LNCAP (cell line): Measurements from ENCODE around the gene NOL12.

Experiments
- TF ChIP-seq, protein P1 (sequence below): fragments of 450-650 bp; IDR thresholded peaks from 2 replicates; pipeline ENCODE4 v1.5.1; 2017; ENCODE audit warnings: mild to moderate bottlenecking

The NOL12 gene, protein sequence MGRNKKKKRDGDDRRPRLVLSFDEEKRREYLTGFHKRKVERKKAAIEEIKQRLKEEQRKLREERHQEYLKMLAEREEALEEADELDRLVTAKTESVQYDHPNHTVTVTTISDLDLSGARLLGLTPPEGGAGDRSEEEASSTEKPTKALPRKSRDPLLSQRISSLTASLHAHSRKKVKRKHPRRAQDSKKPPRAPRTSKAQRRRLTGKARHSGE

DNA sequence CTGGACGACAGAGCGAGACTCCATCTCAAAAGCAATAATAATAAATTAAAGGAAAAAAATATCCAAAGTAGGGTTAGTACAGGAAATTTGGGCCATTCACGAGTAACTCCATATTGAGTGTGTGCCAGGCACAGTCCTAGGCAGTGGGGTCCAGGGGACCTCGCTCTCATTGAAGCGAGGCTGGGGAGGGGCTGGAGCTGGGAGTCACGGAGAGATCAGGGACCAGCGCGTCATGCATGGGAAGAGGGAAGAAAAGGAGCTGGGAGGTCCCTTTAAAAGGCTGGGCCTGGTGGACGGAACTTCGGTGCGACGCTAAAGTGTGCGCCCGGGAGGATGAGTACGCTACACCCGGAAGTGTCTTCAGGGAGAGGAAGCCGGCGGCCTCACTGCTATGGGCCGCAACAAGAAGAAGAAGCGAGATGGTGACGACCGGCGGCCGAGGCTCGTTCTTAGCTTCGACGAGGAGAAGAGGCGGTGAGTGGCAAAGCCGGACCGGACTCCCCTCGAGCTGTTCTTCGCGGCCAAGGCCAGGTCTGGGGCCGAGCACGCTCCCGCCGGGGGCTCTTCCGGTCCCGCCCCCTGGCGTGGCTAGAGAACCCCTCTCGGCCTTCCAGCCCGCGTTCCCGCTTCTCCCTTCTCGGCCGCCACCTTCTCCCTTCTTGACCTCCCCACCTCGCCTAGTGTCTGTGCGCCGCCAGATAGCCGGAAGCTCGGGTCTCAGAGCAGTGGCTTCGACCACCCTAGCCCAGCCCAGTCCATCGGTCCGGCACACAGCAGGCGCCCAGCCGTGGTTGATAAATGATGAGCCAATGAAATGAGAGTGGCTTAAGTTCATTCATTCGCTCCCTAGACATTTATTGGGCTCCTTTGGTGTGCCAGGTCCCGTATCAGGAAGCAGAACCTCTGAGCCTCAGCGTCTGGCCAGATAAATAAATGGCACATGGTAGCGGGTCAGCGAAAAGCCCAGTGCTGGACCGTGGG, at the start of gene NOL12:
Gene NOL12 (plus strand): TSS at position 342 of the 981 bp plus-strand sequence. CDS start 50 bp downstream, at position 392.
- TF ChIP-seq, protein P1, sequence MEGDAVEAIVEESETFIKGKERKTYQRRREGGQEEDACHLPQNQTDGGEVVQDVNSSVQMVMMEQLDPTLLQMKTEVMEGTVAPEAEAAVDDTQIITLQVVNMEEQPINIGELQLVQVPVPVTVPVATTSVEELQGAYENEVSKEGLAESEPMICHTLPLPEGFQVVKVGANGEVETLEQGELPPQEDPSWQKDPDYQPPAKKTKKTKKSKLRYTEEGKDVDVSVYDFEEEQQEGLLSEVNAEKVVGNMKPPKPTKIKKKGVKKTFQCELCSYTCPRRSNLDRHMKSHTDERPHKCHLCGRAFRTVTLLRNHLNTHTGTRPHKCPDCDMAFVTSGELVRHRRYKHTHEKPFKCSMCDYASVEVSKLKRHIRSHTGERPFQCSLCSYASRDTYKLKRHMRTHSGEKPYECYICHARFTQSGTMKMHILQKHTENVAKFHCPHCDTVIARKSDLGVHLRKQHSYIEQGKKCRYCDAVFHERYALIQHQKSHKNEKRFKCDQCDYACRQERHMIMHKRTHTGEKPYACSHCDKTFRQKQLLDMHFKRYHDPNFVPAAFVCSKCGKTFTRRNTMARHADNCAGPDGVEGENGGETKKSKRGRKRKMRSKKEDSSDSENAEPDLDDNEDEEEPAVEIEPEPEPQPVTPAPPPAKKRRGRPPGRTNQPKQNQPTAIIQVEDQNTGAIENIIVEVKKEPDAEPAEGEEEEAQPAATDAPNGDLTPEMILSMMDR = no peak

DNA sequence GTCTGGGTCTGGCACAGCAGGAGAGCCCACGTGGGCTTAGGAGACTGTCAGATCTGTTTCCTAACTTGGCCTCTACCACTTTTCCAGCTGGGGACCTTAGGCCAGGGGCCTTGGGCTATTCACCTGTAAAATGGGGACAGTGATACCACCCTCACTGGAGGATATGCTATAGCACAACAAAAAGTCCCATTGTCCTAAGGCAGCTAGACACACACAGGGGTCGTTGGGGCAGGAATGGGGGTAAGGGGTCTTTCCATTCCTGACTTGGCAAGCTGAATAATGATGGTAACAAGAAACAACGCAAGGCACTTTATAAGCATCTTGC, 49.2 kb upstream of the NOL12 start:
- TF ChIP-seq, protein P1 = no peak

GRCh38 chr22:37638391-37639069, 47.6 kb upstream of the NOL12 start:
- TF ChIP-seq, protein P1 = no peak

DNA sequence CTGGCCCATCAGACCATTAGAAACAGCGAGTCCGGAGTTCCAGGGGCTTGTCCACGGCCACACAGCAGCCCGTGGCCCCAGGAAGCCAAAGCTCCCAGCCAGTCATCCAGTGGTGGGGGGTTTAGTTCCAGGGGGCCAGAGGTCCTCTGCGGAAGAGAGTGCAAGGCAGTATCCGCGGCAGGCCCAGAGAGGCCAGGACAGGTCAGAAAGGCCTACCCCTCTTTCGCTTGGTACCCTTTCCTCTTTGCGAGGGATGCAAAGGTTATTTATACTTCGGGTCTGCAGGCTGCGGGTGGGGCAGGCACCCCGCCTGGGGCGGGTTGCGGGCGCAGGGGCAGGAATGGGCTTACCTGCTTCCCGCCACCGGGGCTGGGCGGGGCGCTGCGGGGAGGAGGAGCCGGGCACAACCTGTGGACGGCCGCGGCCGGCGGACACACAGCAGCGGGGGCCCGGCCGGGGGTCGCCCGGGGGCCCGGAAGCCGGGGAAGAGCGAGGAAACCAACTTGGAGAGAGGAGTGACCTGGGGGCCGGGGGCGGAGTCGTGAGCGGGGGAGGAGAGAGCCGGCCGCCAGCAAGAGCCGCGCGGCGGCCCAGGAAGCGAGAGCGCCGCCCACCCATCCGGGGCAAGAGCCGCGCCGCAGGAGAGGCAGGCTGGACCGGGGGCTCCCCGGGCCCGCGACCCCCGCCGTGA, 46.9 kb upstream of the NOL12 start, which contains the start of gene SH3BP1:
Gene SH3BP1 (plus strand): TSS at position 600 of the 691 bp plus-strand sequence. CDS start 119 bp downstream, outside the sequence.
- TF ChIP-seq, protein P1 = no peak

DNA sequence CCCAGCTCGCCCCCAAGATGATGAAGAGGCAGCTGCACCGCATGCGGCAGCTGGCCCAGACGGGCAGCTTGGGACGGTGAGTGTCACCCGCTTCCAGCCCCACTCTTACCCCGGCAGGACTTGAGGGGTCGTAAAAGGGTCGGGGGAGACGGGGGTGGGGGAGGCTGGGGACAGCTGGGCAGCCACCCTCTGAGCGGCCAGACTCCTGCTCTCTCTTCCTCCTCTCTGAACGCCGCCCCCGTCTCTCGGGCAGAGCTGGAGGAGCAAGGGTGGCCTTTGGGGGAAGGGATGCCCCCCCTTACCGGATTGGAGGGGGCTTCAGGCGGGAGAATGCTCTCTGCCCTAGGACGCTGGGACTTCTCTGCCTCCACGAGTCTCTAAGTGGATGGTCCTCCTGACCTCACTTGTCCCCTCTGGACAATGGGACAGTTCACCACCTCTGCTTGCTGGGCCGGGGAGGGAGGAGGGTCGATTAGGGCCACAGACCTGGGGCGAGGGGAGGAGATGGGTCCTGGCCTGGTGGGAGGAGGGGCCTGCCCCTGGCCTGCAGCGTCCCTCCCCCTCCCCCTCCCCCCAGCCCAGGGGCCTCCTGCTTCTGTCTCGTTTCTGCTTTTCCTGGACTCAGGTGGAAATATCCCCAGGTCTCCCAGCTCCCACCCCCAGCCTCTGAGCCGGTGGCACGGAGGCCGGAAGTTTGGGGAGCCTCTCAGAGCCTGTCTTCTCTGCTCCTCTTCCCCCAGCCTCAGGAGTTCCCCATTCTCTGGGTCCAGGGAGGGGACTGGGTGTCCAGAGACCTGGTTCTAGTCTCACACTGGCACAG, 46.2 kb upstream of the NOL12 start:
- TF ChIP-seq, protein P1 = no peak

DNA sequence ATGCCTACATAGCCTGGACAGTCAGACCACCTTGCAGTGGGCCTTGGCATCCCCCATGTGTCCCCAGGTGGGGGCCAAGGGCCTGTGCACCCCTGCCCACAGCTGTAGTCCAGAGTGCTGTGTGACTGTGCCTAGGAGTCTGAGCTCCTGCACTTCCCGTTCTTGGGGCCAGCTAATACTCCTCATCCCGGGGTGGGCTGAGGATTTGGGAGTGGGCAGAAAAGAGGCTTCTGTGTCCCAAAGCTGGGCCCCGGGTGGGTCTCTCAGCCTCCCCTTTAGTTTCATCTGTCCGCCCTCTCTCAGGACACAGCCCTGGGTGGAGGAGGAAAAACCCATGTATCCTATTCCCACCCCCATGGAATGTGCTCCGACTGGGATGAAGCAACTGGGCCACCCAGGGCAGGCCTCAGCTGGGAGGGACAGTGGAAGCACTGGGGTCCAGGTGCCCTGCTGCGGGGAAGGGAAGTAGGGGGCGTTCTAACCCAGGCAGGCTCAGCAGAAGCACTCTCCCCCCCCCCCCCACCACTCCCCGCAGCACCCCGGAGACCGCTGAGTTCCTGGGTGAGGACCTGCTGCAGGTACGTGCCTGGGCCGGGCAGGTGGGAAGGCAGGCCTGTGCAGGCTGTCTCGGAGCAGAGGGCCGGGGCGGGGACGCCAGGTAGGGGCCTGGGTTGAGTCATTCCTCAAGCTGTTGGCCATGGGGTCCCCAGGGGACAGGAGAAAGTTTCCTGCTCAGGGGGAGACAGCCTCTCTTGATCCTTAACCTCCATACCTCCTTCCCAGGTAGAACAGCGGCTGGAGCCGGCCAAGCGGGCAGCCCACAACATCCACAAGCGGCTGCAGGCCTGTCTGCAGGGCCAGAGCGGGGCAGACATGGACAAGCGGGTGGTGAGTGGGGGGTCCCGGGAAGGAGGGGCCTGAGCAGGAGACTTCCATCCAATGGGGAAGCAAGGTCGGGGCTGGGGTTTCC, 45.3 kb upstream of the NOL12 start:
- TF ChIP-seq, protein P1 = no peak
